ENCODE data around the gene ZNF526. TPM values are rescaled to one million over a fixed set of nuclear protein-coding genes. Genes with fewer than 3 reads are reported as not detected.
A peak's percentile ranks its signal among the peaks of the same experiment; 100 is the strongest.

The ZNF526 gene
- total and polyA plus RNA-seq, 9 of the 15 experiments (the other 6 are each of a cell fraction or from before 2014, with no cell fraction given), result 1.3 to 17.9 (median 6.2) TPM

GRCh38 chr19:42246143-42246921 lies 26.2 kb downstream of the ZNF526 start (continued):
- TF ChIP-seq MLX (CRISPR knock-in tag; conservative IDR thresholded peaks at IDR 0.05) (no peak), ZNF586 (CRISPR knock-in tag; conservative IDR thresholded peaks at IDR 0.05) (no peak), HDAC6 (IDR thresholded peaks at IDR 0.05; ENCODE audit: low read depth, low read length) (no peak), JUND (IDR thresholded peaks at IDR 0.05; ENCODE audit: borderline replicate concordance, low read depth, low read length) (peak; percentile 33; the same call in 1 of the 2 replicates), JUND (tag; IDR thresholded peaks at IDR 0.05; ENCODE audit: borderline replicate concordance, low read depth, low read length) (no peak), RAD51 (IDR thresholded peaks at IDR 0.05; ENCODE audit: borderline replicate concordance, low read depth) (no peak), ERF (CRISPR knock-in tag; IDR thresholded peaks at IDR 0.05) (no peak), STAT5B (CRISPR knock-in tag; IDR thresholded peaks at IDR 0.05) (no peak), THRAP3 (IDR thresholded peaks at IDR 0.05; ENCODE audit: borderline replicate concordance) (no peak), ZNF764 (CRISPR knock-in tag; IDR thresholded peaks at IDR 0.05; ENCODE audit: low read depth) (no peak), ZNF444 (CRISPR knock-in tag; IDR thresholded peaks at IDR 0.05) (no peak), HMG20B (CRISPR knock-in tag; IDR thresholded peaks at IDR 0.05) (no peak), POLR2A (conservative IDR thresholded peaks at IDR 0.05) (0 out of 2 replicates have a peak, but pooled peaks have one; percentile 18), CAMTA2 (CRISPR knock-in tag; conservative IDR thresholded peaks at IDR 0.05) (no peak), MCM7 (IDR thresholded peaks at IDR 0.05) (no peak)
- TF ChIP-seq, protein P1, sequence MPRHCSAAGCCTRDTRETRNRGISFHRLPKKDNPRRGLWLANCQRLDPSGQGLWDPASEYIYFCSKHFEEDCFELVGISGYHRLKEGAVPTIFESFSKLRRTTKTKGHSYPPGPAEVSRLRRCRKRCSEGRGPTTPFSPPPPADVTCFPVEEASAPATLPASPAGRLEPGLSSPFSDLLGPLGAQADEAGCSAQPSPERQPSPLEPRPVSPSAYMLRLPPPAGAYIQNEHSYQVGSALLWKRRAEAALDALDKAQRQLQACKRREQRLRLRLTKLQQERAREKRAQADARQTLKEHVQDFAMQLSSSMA (CRISPR knock-in tag; IDR thresholded peaks at IDR 0.05), result no peak
- TF ChIP-seq, protein P2, sequence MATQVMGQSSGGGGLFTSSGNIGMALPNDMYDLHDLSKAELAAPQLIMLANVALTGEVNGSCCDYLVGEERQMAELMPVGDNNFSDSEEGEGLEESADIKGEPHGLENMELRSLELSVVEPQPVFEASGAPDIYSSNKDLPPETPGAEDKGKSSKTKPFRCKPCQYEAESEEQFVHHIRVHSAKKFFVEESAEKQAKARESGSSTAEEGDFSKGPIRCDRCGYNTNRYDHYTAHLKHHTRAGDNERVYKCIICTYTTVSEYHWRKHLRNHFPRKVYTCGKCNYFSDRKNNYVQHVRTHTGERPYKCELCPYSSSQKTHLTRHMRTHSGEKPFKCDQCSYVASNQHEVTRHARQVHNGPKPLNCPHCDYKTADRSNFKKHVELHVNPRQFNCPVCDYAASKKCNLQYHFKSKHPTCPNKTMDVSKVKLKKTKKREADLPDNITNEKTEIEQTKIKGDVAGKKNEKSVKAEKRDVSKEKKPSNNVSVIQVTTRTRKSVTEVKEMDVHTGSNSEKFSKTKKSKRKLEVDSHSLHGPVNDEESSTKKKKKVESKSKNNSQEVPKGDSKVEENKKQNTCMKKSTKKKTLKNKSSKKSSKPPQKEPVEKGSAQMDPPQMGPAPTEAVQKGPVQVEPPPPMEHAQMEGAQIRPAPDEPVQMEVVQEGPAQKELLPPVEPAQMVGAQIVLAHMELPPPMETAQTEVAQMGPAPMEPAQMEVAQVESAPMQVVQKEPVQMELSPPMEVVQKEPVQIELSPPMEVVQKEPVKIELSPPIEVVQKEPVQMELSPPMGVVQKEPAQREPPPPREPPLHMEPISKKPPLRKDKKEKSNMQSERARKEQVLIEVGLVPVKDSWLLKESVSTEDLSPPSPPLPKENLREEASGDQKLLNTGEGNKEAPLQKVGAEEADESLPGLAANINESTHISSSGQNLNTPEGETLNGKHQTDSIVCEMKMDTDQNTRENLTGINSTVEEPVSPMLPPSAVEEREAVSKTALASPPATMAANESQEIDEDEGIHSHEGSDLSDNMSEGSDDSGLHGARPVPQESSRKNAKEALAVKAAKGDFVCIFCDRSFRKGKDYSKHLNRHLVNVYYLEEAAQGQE (IDR thresholded peaks at IDR 0.05; ENCODE audit: borderline replicate concordance), result peak; percentile 83
- TF ChIP-seq, protein P2 (CRISPR knock-in tag; IDR thresholded peaks at IDR 0.05; ENCODE audit: low read depth), result no peak

Data from K562 (cell line).